ENCODE measurements around the gene LRRC25. TPM values are rescaled to one million over a fixed set of nuclear protein-coding genes. Genes with fewer than 3 reads are reported as not detected.

Gene LRRC25
- total and polyA plus RNA-seq, 10 of the 15 experiments (the other 5 are each of a cell fraction or from before 2014, with no cell fraction given) = 0.38 to 2.9 (median 1.2) TPM

DNA sequence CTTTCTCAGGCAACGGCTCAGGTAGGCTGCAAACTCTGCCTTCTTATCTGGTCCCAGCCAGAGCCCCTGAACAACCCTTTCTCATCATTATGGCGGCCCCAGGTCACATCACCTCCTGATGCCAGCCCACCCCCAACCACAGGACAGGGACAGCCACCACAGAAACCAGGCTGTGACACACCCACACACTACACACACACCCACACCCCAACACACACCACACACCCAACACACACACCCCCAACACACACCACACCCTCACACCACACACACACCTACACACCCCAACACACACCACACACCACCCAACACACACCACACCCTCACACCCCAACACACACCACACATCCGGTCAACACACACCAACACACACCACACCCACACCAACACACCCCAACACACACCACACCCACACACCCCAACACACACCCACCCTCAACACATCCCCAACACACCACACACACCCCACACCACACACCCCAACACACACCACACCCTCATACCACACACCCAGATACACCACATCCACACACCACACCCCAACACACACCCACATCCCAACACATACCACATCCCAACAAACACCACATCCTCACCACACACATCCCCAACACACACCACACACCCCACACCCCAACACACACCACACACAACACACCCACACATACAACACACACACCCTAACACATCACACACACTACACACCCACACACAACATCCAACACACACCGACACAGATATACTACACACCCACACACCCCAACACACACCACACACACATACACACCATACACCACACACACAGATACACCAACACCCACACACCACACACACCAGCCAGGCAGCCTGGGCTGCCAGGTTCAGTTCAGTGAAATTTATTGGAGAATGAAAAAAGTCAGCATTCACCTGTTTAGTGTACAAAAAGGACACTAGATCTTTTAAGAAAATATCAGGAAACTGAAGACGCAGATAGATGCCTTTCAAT, 44.7 kb upstream of the LRRC25 start (continued):
- TF ChIP-seq BMI1 (IDR thresholded peaks at IDR 0.05; ENCODE audit: borderline replicate concordance) (no peak), ATF7 (IDR thresholded peaks at IDR 0.05; ENCODE audit: low read depth) (peak; percentile 35; the same call in 1 of the 2 replicates), SUPT20H (IDR thresholded peaks at IDR 0.05; ENCODE audit: borderline replicate concordance, control insufficient read depth, low read depth, low read length) (no peak), EZH2 (IDR thresholded peaks at IDR 0.05; ENCODE audit: borderline replicate concordance, control insufficient read depth, low read depth, low read length) (no peak), IKZF2 (IDR thresholded peaks at IDR 0.05) (no peak), PML (IDR thresholded peaks at IDR 0.05; ENCODE audit: low read length) (no peak), ZNF274 (IDR thresholded peaks at IDR 0.05; ENCODE audit: insufficient read depth, insufficient read length) (no peak), MXI1 (IDR thresholded peaks at IDR 0.05; ENCODE audit: low read depth, low read length) (no peak), HDGF (IDR thresholded peaks at IDR 0.05) (no peak), BHLHE40 (IDR thresholded peaks at IDR 0.05; ENCODE audit: borderline replicate concordance in 1 of 2, low read depth in 2 of 2, low read length in 1 of 2) (no peak), CHD4 (IDR thresholded peaks at IDR 0.05) (no peak), SREBF1 (IDR thresholded peaks at IDR 0.05; ENCODE audit: low read length) (no peak), MYB (IDR thresholded peaks at IDR 0.05; ENCODE audit: borderline replicate concordance, low read depth, low read length) (no peak), NBN (IDR thresholded peaks at IDR 0.05) (0 out of 2 replicates have a peak, but pooled peaks have one; percentile 35), YY1 (IDR thresholded peaks at IDR 0.05; ENCODE audit: low read depth, low read length) (no peak), NFIC (IDR thresholded peaks at IDR 0.05; ENCODE audit: low read depth, low read length) (no peak), SIN3A (IDR thresholded peaks at IDR 0.05; ENCODE audit: low read depth, low read length) (no peak), MYC (IDR thresholded peaks at IDR 0.05; ENCODE audit: insufficient read depth, insufficient read length, insufficient replicate concordance, low read length, severe bottlenecking) (no peak)
- TF ChIP-seq, protein P1, sequence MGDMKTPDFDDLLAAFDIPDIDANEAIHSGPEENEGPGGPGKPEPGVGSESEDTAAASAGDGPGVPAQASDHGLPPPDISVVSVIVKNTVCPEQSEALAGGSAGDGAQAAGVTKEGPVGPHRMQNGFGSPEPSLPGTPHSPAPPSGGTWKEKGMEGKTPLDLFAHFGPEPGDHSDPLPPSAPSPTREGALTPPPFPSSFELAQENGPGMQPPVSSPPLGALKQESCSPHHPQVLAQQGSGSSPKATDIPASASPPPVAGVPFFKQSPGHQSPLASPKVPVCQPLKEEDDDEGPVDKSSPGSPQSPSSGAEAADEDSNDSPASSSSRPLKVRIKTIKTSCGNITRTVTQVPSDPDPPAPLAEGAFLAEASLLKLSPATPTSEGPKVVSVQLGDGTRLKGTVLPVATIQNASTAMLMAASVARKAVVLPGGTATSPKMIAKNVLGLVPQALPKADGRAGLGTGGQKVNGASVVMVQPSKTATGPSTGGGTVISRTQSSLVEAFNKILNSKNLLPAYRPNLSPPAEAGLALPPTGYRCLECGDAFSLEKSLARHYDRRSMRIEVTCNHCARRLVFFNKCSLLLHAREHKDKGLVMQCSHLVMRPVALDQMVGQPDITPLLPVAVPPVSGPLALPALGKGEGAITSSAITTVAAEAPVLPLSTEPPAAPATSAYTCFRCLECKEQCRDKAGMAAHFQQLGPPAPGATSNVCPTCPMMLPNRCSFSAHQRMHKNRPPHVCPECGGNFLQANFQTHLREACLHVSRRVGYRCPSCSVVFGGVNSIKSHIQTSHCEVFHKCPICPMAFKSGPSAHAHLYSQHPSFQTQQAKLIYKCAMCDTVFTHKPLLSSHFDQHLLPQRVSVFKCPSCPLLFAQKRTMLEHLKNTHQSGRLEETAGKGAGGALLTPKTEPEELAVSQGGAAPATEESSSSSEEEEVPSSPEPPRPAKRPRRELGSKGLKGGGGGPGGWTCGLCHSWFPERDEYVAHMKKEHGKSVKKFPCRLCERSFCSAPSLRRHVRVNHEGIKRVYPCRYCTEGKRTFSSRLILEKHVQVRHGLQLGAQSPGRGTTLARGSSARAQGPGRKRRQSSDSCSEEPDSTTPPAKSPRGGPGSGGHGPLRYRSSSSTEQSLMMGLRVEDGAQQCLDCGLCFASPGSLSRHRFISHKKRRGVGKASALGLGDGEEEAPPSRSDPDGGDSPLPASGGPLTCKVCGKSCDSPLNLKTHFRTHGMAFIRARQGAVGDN (IDR thresholded peaks at IDR 0.05) = no peak
- TF ChIP-seq, protein P2, sequence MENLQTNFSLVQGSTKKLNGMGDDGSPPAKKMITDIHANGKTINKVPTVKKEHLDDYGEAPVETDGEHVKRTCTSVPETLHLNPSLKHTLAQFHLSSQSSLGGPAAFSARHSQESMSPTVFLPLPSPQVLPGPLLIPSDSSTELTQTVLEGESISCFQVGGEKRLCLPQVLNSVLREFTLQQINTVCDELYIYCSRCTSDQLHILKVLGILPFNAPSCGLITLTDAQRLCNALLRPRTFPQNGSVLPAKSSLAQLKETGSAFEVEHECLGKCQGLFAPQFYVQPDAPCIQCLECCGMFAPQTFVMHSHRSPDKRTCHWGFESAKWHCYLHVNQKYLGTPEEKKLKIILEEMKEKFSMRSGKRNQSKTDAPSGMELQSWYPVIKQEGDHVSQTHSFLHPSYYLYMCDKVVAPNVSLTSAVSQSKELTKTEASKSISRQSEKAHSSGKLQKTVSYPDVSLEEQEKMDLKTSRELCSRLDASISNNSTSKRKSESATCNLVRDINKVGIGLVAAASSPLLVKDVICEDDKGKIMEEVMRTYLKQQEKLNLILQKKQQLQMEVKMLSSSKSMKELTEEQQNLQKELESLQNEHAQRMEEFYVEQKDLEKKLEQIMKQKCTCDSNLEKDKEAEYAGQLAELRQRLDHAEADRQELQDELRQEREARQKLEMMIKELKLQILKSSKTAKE (IDR thresholded peaks at IDR 0.05; ENCODE audit: low read depth, poor library complexity, severe bottlenecking) = no peak
- TF ChIP-seq, protein P3, sequence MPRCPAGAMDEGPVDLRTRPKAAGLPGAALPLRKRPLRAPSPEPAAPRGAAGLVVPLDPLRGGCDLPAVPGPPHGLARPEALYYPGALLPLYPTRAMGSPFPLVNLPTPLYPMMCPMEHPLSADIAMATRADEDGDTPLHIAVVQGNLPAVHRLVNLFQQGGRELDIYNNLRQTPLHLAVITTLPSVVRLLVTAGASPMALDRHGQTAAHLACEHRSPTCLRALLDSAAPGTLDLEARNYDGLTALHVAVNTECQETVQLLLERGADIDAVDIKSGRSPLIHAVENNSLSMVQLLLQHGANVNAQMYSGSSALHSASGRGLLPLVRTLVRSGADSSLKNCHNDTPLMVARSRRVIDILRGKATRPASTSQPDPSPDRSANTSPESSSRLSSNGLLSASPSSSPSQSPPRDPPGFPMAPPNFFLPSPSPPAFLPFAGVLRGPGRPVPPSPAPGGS (IDR thresholded peaks at IDR 0.05; ENCODE audit: borderline replicate concordance, insufficient read depth, low read depth, low read length, poor library complexity, severe bottlenecking) = no peak
